Smooth muscle cell of the brain vasculature (primary cell): ENCODE results near the gene TCERG1.
"Not testable (repeated sequence)": the region's sequence is repeated elsewhere in the genome, so short reads cannot be mapped to it uniquely, and the experiment has no call there.

Source experiments
- DNase-seq: peaks from one replicate; pipeline ENCODE4 v3.0.0-alpha.2; 2012; ENCODE audit warnings: low read depth, low spot score

TCERG1 gene

DNA sequence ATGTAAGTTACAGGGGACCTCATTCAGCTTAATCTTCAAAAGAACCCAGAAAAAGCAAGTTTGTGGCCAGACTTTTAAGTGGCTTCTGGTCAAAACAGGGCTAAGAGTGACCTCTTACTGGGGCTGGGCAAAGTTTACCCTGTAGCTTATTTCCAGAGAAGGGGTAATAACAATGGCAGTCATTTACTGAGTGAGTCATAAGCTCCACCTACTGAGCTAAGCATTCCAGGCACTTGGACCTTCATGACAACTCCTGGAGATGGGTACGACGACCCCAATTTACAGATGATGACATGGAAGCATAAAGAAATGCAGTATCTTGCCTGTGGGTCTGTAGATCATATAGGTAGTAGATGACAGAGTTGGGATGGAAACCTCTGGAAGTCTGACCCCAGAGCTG is 73.6 kb downstream of the TCERG1 start:
- DNase-seq: no peak

DNA sequence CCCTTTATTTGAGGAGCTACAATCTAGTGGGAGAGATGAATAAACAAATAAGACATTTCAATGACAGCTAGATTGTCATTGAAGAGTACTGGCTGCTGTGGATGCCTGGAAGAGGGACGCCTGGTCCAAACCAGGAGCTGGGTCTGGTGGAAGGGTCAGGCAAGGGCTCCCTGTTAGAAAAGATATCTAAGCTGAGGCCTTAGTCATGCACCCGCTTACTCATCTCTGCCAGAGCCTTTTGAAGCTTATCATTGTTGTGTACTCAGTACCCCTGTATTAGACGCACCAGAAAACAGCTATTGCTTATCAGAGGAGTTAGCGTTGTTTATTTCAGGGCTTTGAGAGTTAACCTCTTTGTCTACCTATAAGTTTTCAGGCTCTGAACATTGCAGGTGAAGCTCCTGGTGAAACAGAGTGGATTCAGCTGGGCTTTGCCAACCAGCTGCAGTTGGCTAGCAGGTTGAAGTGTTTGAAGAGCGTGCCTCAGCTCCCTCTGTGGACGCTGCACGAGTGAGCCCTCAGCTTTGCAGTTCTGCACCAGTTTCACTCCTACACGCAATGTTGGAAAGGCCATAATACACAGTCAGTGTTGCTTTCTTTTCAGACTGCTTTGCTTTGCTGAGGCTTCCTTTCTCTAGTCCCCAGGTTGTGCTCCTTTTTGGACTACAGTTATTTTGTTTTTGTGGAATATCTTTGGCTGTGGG is 74.4 kb downstream of the TCERG1 start:
- DNase-seq: no peak

- no peak for DNase-seq
Measured at GRCh38 chr5:146523698-146524097, 76.6 kb downstream of the TCERG1 start.

GRCh38 chr5:146527785-146528184 is 80.7 kb downstream of the TCERG1 start:
- DNase-seq: no peak

DNA sequence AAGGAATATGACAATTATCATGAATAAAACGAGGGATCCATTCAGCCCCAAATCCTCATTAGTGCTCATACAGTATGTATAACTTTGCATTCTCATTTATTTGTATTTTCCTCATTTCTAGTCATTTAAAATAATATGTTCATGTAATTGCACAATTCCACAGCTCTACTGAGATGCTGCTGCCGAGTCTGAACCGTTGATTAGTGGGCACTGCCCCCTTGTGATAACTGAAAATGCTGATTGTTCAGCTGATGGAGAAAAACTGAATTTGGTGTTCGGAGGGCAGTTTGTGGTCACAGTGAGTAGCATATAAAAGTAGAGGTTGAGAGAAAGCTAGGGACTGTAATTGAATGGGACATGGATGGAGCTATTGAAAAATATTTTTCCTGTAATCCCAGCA is 81.1 kb downstream of the TCERG1 start:
- no peak for DNase-seq

- DNase-seq: no peak
Measured at GRCh38 chr5:146529984-146530383, 82.9 kb downstream of the TCERG1 start.

DNA sequence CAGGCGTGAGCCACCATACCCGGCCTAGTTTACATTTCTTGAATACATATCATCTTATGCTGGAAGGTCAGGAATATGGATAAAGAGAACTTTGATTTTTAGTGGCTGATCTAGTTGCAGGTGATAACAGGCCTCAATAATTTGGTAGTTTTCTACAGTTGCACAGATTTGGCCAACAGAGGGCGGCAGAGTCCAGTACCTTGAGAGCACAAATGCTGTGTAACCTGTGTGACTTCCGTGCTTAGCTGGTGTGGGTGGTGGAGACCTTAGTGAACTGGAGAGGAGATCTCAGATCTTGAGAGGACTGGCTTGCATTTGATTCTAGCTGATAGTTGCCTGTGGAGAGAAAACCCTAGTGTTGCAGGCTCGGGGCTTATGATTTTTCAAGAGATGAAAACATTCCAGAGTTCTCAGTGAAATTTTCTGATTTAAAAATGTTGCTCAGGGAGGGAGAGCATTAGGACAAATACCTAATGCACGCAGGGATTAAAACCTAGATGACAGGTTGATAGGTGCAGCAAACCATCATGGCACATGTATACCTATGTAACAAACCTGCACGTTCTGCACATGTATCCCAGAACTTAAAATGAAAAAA is 86.2 kb downstream of the TCERG1 start:
- peak; percentile 15 for DNase-seq

- DNase-seq: no peak
Measured at GRCh38 chr5:146533882-146534281, 86.7 kb downstream of the TCERG1 start.

DNA sequence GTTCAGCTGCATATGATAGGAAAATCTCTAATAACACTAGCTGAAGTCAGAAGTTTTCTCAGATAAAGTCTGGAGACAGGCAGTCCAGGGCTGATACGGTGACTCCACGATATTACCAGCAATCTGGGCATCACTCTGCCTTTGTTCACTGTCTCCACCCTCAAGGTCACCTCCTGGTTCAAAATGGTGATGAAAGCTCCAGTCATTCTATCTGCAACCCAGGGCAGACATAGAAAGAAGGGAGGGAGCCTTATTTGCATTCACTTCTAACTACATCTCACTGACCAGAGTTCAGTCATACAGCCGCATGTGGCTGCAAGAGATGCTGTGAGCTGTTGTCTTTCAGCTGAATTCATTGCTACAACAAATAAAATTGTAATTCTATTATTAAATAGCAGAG is 91.3 kb downstream of the TCERG1 start:
- DNase-seq: no peak

GRCh38 chr5:146539973-146540372 is 92.8 kb downstream of the TCERG1 start:
- no peak for DNase-seq

DNA sequence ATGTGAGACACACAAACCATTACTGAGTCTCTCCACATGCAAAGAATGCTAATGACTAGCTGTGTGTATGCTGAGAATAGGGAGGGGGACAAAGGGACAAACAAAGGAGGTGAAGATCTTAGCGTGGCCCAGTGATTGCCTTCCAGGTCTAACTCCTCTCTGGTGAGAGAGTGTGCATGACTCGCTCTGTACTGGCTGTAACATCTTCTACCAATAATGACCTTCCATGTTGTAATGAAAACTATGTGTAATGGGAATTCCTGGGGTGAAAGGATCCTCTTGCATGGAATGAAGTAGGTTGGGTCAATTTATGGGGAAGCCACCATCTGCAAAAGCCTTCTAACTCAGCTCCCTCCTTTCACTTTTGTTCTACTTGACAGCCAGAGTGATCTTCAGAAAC is 93.3 kb downstream of the TCERG1 start:
- no peak for DNase-seq

DNA sequence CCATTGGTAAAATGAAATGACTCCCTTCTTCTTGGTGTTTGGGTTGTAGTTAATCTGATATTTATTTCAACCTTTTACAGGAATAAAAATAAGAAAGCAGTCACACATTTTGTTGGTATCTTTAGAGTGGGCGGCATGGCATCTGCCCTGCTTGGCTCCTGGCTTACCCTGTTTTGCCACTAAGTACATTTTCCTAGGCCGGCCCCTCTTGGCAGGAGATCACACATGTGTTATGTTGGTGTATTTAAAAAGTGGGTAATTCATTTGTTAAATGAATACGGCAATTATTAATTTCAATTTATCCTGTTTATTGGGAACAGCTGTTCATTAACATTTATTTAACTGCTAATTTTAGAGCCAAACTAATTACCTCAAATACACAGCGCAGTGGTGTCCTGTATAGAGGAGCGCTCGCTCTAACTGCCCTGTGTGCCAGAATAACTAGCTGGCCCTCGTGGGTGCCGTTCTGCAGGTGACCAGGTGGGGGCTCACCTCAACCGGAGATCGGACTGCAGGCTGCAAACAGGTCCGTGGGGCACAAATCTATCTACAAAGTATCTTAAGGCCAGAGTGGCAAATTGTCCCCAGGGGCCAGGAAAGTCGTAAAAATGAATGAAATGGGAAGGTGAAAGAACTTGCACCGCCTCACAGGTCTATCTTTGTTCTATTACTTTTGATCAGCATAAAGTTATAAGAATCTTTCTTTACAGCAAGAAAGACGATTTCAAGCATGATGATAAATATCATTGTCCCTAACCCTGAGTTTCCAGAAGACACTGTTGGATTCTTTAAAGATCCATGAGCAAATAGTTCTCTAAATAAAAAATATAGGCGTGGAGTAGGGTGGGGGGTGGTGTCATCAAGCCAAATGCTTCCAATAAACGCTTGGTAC is 95.1 kb downstream of the TCERG1 start:
- peak; percentile 9 for DNase-seq

GRCh38 chr5:146544232-146544631 is 97.1 kb downstream of the TCERG1 start:
- DNase-seq: no peak

DNA sequence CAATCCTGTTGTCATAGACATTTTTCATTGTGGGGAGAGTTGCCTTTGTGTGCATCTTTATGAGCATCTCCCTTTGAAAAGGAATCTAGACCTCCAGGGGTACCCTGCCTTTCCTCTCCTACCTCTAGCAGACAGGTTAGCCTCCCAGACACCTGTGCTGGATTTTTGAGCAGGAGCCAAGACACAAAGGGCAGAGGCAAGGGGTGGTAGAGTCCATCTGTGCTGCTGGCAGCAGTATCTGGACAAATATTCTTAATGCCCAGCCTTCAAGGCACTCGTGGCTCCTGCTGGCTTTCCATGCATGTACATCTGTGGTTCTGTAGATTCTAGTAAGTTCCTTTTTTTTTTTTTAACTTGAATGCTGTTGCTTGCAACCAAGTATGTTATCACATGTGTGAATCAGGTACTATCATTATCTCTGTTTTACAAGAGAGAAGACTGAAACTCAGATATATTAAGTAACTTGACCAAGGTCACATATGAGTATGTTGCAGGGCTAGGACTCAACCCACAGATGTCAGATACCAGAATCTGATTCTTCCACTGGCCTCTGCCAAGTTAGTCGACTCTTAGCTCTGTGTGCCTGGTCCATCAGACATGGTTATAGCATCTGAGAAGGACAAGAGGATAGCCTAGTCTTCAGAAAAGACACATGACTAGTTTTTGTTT is 101.8 kb downstream of the TCERG1 start:
- DNase-seq: no peak

GRCh38 chr5:146549615-146550014 is 102.5 kb downstream of the TCERG1 start:
- no peak for DNase-seq

DNA sequence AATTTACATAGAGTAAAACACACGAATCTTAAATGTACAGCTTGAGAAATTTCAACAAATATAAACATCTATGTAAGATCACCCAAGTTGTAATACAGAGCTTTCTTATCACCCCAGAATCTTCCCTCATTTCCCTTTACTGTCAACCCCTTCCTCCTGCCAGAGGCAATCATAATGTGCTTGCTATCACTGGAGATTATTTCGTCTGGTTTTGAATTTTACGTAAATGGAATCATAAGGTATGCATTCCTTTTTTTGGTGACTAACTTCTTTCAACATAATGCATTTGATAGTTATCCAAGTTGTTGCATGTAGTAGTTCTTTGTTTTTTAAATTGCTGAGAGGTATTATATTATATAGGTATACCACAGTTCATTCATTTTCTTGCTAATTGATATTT is 106.3 kb downstream of the TCERG1 start:
- no peak for DNase-seq

GRCh38 chr5:146556884-146557283 is 109.8 kb downstream of the TCERG1 start:
- not testable (repeated sequence) for DNase-seq

- DNase-seq: no peak
Measured at GRCh38 chr5:146560205-146560812, 113.2 kb downstream of the TCERG1 start.
